ENCODE data around the gene NCLN. TPM values are rescaled to one million over a fixed set of nuclear protein-coding genes. Genes with fewer than 3 reads are reported as not detected.
A peak's percentile ranks its signal among the peaks of the same experiment; 100 is the strongest.

NCLN gene
- total and polyA plus RNA-seq, 9 of the 15 experiments (the other 6 are each of a cell fraction or from before 2014, with no cell fraction given) = 3.8 to 126 (median 39.6) TPM

- TF ChIP-seq ILF3 (IDR thresholded peaks at IDR 0.05; ENCODE audit: borderline replicate concordance) = peak; percentile 59; the same call in 1 of the 2 replicates
- peak; percentile 72 for TF ChIP-seq POLR2G (IDR thresholded peaks at IDR 0.05; ENCODE audit: low read depth, low read length)
- TF ChIP-seq YY1 (IDR thresholded peaks at IDR 0.05; ENCODE audit: borderline replicate concordance in 1 of 3, control insufficient read depth in 1 of 3, extremely low read depth in 1 of 3, insufficient read depth in 3 of 3, insufficient read length in 1 of 3, insufficient replicate concordance in 2 of 3, low read depth in 1 of 3, low read length in 2 of 3) = peak in 1 of 3 experiments; percentile 19
- TF ChIP-seq RCOR1 (IDR thresholded peaks at IDR 0.05; ENCODE audit: borderline replicate concordance in 1 of 2, low read depth in 2 of 2, low read length in 2 of 2) = peak in 1 of 2 experiments; percentile 90; a peak in 2 of 4 replicates
- peak; percentile 34 for TF ChIP-seq DACH1 (IDR thresholded peaks at IDR 0.05; ENCODE audit: partially characterized antibody)
- TF ChIP-seq, protein P1, sequence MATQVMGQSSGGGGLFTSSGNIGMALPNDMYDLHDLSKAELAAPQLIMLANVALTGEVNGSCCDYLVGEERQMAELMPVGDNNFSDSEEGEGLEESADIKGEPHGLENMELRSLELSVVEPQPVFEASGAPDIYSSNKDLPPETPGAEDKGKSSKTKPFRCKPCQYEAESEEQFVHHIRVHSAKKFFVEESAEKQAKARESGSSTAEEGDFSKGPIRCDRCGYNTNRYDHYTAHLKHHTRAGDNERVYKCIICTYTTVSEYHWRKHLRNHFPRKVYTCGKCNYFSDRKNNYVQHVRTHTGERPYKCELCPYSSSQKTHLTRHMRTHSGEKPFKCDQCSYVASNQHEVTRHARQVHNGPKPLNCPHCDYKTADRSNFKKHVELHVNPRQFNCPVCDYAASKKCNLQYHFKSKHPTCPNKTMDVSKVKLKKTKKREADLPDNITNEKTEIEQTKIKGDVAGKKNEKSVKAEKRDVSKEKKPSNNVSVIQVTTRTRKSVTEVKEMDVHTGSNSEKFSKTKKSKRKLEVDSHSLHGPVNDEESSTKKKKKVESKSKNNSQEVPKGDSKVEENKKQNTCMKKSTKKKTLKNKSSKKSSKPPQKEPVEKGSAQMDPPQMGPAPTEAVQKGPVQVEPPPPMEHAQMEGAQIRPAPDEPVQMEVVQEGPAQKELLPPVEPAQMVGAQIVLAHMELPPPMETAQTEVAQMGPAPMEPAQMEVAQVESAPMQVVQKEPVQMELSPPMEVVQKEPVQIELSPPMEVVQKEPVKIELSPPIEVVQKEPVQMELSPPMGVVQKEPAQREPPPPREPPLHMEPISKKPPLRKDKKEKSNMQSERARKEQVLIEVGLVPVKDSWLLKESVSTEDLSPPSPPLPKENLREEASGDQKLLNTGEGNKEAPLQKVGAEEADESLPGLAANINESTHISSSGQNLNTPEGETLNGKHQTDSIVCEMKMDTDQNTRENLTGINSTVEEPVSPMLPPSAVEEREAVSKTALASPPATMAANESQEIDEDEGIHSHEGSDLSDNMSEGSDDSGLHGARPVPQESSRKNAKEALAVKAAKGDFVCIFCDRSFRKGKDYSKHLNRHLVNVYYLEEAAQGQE (IDR thresholded peaks at IDR 0.05; ENCODE audit: borderline replicate concordance) = peak; percentile 18; the same call in 1 of the 2 replicates
- TF ChIP-seq, protein P1 (CRISPR knock-in tag; IDR thresholded peaks at IDR 0.05; ENCODE audit: low read depth) = no peak
- no peak for TF ChIP-seq SRSF1 (IDR thresholded peaks at IDR 0.05; ENCODE audit: low read depth, low read length)
- TF ChIP-seq BCOR (IDR thresholded peaks at IDR 0.05) = peak; percentile 98
- peak; percentile 47; the same call in 1 of the 2 replicates for TF ChIP-seq ESRRA (IDR thresholded peaks at IDR 0.05; ENCODE audit: borderline replicate concordance, low read depth)
- peak; percentile 83; the same call in 1 of the 2 replicates for TF ChIP-seq CBX1 (IDR thresholded peaks at IDR 0.05; ENCODE audit: low read depth)
- peak; percentile 4 for TF ChIP-seq ARHGAP35 (IDR thresholded peaks at IDR 0.05; ENCODE audit: partially characterized antibody)
- TF ChIP-seq ELK3 (CRISPR knock-in tag; IDR thresholded peaks at IDR 0.05) = no peak
- TF ChIP-seq PTBP1 (IDR thresholded peaks at IDR 0.05; ENCODE audit: low read depth, low read length) = peak; percentile 89; the same call in 1 of the 2 replicates
- peak; percentile 24; the same call in 1 of the 2 replicates for TF ChIP-seq CC2D1A (IDR thresholded peaks at IDR 0.05)
- TF ChIP-seq, protein P2, sequence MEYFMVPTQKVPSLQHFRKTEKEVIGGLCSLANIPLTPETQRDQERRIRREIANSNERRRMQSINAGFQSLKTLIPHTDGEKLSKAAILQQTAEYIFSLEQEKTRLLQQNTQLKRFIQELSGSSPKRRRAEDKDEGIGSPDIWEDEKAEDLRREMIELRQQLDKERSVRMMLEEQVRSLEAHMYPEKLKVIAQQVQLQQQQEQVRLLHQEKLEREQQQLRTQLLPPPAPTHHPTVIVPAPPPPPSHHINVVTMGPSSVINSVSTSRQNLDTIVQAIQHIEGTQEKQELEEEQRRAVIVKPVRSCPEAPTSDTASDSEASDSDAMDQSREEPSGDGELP (CRISPR knock-in tag; IDR thresholded peaks at IDR 0.05; ENCODE audit: borderline replicate concordance) = peak; percentile 27; the same call in 1 of the 2 replicates
- TF ChIP-seq NBN (IDR thresholded peaks at IDR 0.05; ENCODE audit: low read depth) = 0 out of 2 replicates have a peak, but pooled peaks have one; percentile 39
These were observed 24.8 kb downstream of the NCLN start (continued) for GRCh38 chr19:3210347-3211017.
